M059J (cell line): ENCODE results near the gene SORCS2. TPM values are rescaled to one million over a fixed set of nuclear protein-coding genes. Genes with fewer than 3 reads are reported as not detected.

ENCODE experiments used
- DNase-seq: peaks from one replicate; pipeline ENCODE4 v3.0.0-alpha.2; 2012; ENCODE audit warnings: low read depth
- total RNA-seq: library from RNA; depleted of rRNA; stranded (reverse); fragments of >200 nt; shearing (Covaris generic); gene quantifications from 2 replicates; pipeline ENCODE4 v1.2.3, GENCODE V29; 2014

Gene SORCS2
- total RNA-seq, 1 experiment from 2014 or later, result 0.02 TPM

DNA sequence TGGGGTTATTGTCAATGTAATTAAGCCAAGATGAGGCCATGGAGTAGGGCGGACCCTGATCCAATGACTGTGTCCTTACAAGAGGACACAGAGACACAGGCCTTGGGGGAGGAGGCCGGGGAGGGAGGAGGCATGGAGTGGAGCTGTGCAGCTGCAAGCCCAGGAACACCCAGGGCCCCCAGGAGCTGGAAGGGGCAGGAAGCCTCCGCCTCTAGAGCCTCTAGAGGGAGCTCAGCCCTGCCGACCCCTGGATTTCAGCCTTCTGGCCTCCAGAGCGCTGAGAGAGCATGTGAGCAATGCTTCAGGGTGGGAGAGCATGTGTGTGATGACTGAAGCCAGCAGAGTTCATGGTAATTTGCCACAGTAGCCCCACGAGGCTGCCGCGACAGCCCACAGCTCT lies 512.7 kb downstream of the SORCS2 start:
- no peak for DNase-seq

DNA sequence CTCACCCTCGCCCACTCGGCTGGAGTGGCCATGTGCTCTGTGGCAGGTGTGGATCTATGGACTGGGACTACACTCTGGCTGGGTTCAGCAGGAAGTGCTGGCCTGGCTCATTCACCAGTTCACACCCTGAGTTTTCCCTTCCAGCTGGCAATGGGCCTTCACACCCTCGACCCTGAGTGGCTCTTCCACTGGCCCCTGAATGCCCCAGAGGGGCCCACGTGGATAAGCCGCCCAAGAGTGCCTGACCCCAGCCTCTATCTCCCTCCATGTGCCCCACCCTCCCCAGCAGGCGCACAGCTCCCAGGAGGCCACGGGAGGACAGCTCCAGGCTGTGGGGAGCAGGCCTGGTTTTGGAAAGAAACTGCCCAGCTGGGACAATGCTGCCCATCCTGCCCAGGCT lies 513.3 kb downstream of the SORCS2 start:
- no peak for DNase-seq

- no peak for DNase-seq
Observed at GRCh38 chr4:7708238-7708637, 515.9 kb downstream of the SORCS2 start.

DNA sequence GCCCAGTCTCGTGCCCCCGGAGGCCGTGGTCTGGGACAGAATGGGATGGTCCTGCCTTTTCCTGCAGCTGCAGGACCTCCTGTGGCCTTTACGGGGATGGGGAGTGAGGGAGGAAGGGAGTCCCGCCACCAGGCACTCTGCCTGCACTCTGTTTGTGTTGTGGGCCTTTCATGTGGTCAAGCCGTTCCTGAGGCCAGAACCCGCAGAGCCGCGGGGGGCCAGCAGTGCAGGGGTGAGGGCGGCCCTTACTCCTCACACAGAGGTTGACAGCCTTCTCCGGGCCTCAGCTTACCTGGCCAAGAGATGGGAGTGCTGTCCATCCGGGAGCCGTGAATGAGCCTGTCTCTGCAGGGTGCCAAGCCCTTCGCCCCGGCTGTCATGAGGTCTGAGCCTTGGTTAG lies 516.6 kb downstream of the SORCS2 start:
- DNase-seq, result peak; percentile 52

- no peak for DNase-seq
Observed at GRCh38 chr4:7709431-7709830, 517.1 kb downstream of the SORCS2 start.

- no peak for DNase-seq
Observed at GRCh38 chr4:7710126-7710525, 517.8 kb downstream of the SORCS2 start.

GRCh38 chr4:7710576-7711306 lies 518.4 kb downstream of the SORCS2 start:
- DNase-seq, result no peak

GRCh38 chr4:7711307-7711963 lies 519.1 kb downstream of the SORCS2 start:
- DNase-seq, result no peak

GRCh38 chr4:7712021-7712671 lies 519.8 kb downstream of the SORCS2 start:
- no peak for DNase-seq

- DNase-seq, result no peak
Observed at GRCh38 chr4:7713757-7714156, 521.4 kb downstream of the SORCS2 start.

DNA sequence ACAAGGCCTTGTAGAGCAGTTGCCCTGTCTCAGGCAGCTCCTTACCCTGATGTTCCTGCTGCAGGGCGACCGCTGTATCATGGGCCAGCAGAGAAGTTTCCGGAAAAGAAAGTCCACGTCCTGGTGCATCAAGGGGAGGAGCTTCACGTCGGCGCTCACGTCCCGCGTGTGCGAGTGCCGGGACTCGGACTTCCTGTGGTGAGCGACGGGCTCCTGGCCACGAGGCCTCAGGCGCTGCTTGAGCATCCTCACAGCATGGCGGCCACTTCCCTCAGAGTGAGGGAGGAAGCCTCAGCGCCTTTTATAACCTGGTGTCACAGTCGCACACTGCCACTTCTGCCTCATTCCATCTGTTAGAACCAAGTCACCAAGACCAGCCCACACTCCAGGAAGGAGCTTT lies 521.8 kb downstream of the SORCS2 start:
- no peak for DNase-seq

DNA sequence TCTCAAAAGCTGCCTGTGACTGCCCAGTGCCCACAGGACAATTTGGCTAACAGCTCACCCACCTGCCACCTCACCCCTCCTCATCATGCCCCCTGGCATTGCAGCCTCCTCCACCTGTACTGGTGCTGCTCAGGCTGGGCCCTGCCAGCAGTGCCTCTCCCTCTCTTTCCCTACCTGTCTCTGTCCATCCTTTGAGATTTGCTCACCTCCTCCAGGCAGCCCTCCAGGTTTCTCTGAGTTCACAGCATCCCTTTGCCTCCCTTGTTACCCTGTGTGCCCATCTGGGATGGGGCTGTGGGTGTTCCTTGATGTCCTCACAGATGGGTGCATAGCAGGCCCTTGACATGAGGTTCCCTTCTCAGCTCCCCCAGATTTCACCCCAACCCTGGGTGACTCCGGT lies 522.4 kb downstream of the SORCS2 start:
- no peak for DNase-seq

- no peak for DNase-seq
Observed at GRCh38 chr4:7715271-7716009, 523.1 kb downstream of the SORCS2 start.

- no peak for DNase-seq
Observed at GRCh38 chr4:7716010-7716721, 523.8 kb downstream of the SORCS2 start.

- DNase-seq, result no peak
Observed at GRCh38 chr4:7717161-7717560, 524.8 kb downstream of the SORCS2 start.

DNA sequence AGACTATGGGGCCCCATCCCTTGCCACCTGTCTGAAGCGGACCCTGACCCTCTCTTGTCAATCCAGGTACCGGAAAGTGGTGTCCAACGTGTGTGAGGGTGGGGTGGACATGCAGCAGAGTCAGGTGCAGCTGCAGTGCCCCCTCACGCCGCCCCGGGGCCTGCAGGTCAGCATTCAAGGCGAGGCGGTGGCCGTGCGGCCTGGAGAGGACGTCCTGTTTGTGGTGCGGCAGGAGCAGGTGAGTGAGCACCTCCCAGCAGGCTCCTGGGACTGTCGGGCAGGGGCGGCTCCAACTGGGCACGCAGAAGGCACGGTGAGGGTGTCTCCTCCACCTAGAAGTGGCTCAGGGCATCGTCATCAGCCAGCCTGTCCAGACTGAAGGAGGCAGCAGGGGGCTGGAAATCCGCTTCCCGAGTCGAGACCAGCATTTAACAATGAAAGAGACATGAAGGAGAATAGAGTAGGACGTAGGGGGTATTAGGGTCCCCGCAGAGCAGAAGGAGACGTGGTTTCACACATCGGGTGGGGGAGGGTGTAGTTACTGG lies 525.7 kb downstream of the SORCS2 start:
- DNase-seq, result no peak

DNA sequence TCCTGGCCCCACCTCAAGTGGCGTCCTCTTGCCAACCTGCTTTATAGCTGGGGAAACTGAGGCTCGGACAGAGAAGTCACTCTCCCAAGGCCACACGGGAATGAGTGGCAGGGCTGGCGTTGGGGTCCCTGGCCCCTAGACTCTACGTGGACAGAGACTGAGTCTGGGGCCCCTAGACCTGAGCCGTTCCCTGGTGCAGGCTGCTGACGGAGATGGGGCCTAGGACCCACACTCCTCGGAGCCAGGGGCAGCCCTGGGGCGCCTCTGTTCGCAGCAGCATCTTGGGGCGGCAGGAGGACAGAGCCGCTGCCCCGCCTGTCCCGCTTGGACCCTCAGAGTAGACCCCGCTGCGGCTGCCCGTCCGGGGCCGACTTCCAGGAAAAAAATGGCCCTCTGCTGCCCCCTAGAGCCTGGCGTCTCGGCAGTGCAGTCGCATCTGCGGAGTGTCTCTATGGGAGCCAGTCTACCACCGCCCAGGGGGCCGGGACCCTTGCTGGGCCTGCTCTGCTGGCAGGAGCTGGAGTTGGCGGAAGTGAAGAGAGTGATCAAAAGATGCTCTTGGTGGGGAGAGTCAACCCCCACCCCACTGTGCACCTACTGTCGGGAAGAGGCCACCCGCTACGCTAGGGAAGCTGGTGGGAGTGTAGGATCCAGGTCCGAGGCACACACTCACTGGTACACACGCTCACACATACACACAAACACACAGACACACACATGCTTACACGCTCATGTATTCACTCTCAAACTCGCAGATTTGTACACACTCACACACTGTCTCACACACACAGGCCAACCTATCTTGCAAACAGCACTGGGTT lies 527.2 kb downstream of the SORCS2 start:
- no peak for DNase-seq

DNA sequence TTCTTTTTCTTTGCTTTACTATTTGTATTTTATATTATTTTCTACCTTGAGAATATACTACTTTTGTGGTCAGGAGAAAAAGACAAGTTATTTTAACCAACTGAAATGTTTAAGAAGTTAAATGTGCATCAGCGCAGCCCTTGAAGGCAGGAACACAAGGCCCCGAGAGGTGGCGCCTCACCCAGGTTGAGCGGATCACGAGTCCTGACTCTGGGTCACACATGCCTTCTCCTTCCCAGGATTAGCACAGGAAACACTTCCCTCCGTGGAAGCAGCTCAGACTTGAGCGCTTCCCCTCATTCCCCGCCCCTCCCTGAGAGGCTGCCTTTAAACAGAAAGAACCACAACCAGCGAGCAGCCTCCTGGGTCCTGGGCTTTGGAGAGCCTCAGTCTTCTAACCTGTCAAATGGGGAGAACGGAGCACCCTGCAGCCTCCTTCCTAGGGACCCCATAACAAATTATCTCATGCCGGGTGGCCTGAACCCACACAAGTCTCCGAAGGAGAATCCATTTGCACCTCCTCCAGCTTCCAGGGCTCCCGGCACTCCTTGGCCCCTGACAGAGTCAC lies 529.7 kb downstream of the SORCS2 start:
- peak; percentile 23 for DNase-seq

DNA sequence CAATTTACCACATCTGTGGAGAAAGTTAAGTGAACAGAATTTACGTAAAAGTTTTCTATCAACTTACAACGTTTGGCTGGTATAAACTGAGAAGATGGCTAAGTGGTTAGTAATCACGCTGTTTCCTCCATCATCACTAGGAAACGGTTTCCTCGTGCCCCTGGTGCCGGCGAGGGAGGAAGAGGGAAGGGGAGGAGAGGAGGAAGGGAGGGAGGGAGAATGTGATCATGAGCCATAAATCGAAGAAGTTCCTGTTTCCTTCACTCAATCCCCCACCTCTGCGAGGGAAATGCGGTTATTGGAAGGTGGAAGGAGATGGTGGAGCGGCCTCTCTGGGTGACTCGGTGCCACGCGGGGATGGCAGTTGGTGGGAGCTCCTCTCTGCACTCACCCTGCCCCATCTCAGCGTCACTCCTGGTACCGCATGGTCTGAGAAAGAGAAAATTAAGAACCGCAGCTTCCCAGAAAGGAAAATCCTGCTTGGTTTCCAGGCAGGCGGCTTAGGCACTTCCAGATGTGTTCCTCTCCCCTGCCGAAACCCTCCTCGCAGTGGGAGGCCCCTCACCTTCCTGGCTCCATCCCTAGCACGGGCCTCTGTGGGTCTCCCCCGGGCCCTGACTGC lies 530.5 kb downstream of the SORCS2 start:
- DNase-seq, result no peak

GRCh38 chr4:7723625-7724024 lies 531.3 kb downstream of the SORCS2 start:
- DNase-seq, result no peak
